Measurements from ENCODE around the gene ZNF684. TPM values are rescaled to one million over a fixed set of nuclear protein-coding genes. Genes with fewer than 3 reads are reported as not detected.

ZNF684 gene
- total RNA-seq, 4 donors from 2014 or later: 2.3 to 46.2 (median 4.4) TPM

- no peaks in the 10 kb centered on the region for H3K9me3 ChIP-seq
- no peak overlapping the region for H3K27ac ChIP-seq
- H3K27me3 ChIP-seq: no peaks in the 10 kb centered on the region
- DNase-seq: no peak
- TF ChIP-seq CTCF (IDR thresholded peaks at IDR 0.05) (no peak), POLR2A (IDR thresholded peaks at IDR 0.05) (no peak)
- H3K4me1 ChIP-seq: no peaks in the 10 kb centered on the region
- no peak overlapping the region for H3K4me3 ChIP-seq
- no peaks in the 10 kb centered on the region for H3K36me3 ChIP-seq
Measured at GRCh38 chr1:40575336-40575735, 43.9 kb downstream of the ZNF684 start.

- H3K9me3 ChIP-seq: no peaks in the 10 kb centered on the region
- H3K27ac ChIP-seq: no peak overlapping the region
- DNase-seq: no peak
Measured at GRCh38 chr1:40582116-40582515, 50.7 kb downstream of the ZNF684 start.

GRCh38 chr1:40583980-40584379 is 52.5 kb downstream of the ZNF684 start:
- Histone ChIP-seq H3K27ac (no peak overlapping the region), H3K9me3 (no peaks in the 10 kb centered on the region), H3K4me1 (no peaks in the 10 kb centered on the region), H3K36me3 (no peaks in the 10 kb centered on the region), H3K4me3 (no peak overlapping the region), H3K27me3 (no peaks in the 10 kb centered on the region)
- no peak for DNase-seq
- TF ChIP-seq POLR2A (IDR thresholded peaks at IDR 0.05) (no peak), CTCF (IDR thresholded peaks at IDR 0.05) (no peak)

More at GRCh38 chr1:40582116-40582515, 50.7 kb downstream of the ZNF684 start:
- Histone ChIP-seq H3K27me3 (no peaks in the 10 kb centered on the region), H3K4me1 (no peaks in the 10 kb centered on the region), H3K4me3 (no peak overlapping the region), H3K36me3 (no peaks in the 10 kb centered on the region)
- TF ChIP-seq POLR2A (IDR thresholded peaks at IDR 0.05): no peak
- TF ChIP-seq CTCF (IDR thresholded peaks at IDR 0.05): no peak

GRCh38 chr1:40588586-40588985 is 57.1 kb downstream of the ZNF684 start:
- Histone ChIP-seq H3K27ac (no peak overlapping the region), H3K4me3 (no peak overlapping the region), H3K27me3 (no peaks in the 10 kb centered on the region), H3K9me3 (no peaks in the 10 kb centered on the region), H3K36me3 (no peaks in the 10 kb centered on the region), H3K4me1 (no peaks in the 10 kb centered on the region)
- TF ChIP-seq CTCF (IDR thresholded peaks at IDR 0.05) (no peak), POLR2A (IDR thresholded peaks at IDR 0.05) (no peak)
- no peak for DNase-seq

- no peak for DNase-seq
- H3K27ac ChIP-seq: no peak overlapping the region
- no peaks in the 10 kb centered on the region for H3K4me1 ChIP-seq
- no peaks in the 10 kb centered on the region for H3K27me3 ChIP-seq
- H3K4me3 ChIP-seq: no peak overlapping the region
- TF ChIP-seq POLR2A (IDR thresholded peaks at IDR 0.05) (no peak), CTCF (IDR thresholded peaks at IDR 0.05) (peak in 4 of 6 experiments; percentile 29 to 42 (median 35))
- no peaks in the 10 kb centered on the region for H3K36me3 ChIP-seq
- H3K9me3 ChIP-seq: no peaks in the 10 kb centered on the region
Measured at GRCh38 chr1:40592107-40592803, 60.8 kb downstream of the ZNF684 start.

Data from Peyer's patch (tissue), 4 donors.